ENCODE results near the gene LAMTOR2. TPM values are rescaled to one million over a fixed set of nuclear protein-coding genes. Genes with fewer than 3 reads are reported as not detected.

LAMTOR2 gene
- total RNA-seq, 2 experiments from 2014 or later = 61.4 to 65.1 TPM

DNA sequence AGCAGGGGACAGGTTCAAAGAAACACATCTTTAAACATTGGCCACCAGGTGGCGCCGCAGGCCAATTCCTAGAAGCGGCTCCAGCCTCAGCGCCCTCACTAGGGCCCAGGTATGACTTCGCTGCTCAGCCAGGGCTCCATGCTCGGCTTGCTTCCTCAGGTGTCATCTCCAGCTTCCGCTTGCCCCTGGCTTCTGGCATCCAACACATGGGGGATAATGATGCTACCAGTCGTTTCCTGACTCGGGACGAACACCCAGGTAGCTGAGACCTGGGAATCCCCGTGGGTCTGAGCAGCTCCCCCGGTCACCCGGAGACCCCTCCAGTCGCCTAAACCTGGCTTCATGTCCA is 36.2 kb downstream of the LAMTOR2 start:
- H3K36me3 Mint-ChIP-seq = no peaks in the 10 kb centered on the region
- DNase-seq = peak; percentile 93
- intact Hi-C loops (cut with micrococcal nuclease) = loop anchor here (1.0 to 10.0 kb wide), 3 partner anchors 39 to 414 kb away; partner anchors contain the start of gene MEF2D
- H3K27ac Mint-ChIP-seq = peak overlapping the region; percentile 42
- peak overlapping the region; percentile 10 for H3K4me3 Mint-ChIP-seq
- H3K9me3 Mint-ChIP-seq = no peaks in the 10 kb centered on the region
- H3K4me1 Mint-ChIP-seq (ENCODE audit: low read depth) = peaks cover 13% of the 10 kb centered on the region
- CTCF ChIA-PET = interaction anchor here (0.7 to 20.9 kb wide), 16 partner anchors 16 to 229 kb away, joined by 3 to 1097 read pairs (median 4); partner anchors contain the start of genes LMNA and SMG5
- peaks cover 12% of the 10 kb centered on the region for H3K27me3 Mint-ChIP-seq
- POLR2A ChIA-PET = interaction anchor here (2.4 kb wide), 1 partner anchor 39 kb away, joined by 9 read pairs; no protein-coding TSS in a partner anchor

DNA sequence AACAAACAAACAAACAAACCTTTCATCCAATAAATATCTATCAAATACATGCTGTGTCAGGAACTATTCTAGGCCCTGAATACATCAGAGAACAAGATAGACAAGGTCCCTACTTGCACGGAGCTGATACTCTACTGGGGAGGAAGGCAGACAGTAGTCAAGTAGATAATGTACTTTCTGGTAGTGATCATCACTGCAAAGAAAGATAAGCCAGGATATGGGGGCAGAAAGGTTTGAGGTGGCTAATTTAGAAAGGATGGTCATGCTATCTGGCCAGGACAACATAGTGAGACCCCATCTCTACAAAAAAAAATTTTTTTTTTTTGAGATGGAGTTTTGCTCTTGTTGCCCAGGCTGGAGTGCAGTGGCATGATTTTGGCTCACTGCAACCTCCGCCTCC is 37.0 kb downstream of the LAMTOR2 start:
- no peaks in the 10 kb centered on the region for H3K9me3 Mint-ChIP-seq
- ChIA-PET POLR2A (interaction anchor here (2.4 kb wide), 1 partner anchor 38 kb away, joined by 9 read pairs; no protein-coding TSS in a partner anchor), CTCF (interaction anchor here (0.7 to 20.9 kb wide), 10 partner anchors 15 to 228 kb away, joined by 3 to 1097 read pairs (median 7); partner anchors contain the start of gene LMNA)
- H3K4me1 Mint-ChIP-seq (ENCODE audit: low read depth) = peaks cover 21% of the 10 kb centered on the region
- H3K27ac Mint-ChIP-seq = no peak overlapping the region
- DNase-seq = no peak
- H3K4me3 Mint-ChIP-seq = no peak overlapping the region
- peaks cover 7% of the 10 kb centered on the region for H3K27me3 Mint-ChIP-seq
- intact Hi-C loops (cut with micrococcal nuclease) = loop anchor here (2.0 to 10.0 kb wide), 2 partner anchors 353 to 413 kb away; partner anchors contain the start of gene MEF2D
- no peaks in the 10 kb centered on the region for H3K36me3 Mint-ChIP-seq

GRCh38 chr1:156095906-156096508 is 41.4 kb downstream of the LAMTOR2 start:
- H3K27me3 Mint-ChIP-seq = peaks cover 11% of the 10 kb centered on the region
- peaks cover 2% of the 10 kb centered on the region for H3K36me3 Mint-ChIP-seq
- ChIA-PET POLR2A (interaction anchor here (1.5 to 8.5 kb wide), 10 partner anchors 9 to 128 kb away, joined by 5 to 180 read pairs (median 24); partner anchors contain the start of genes LMNA and PMF1), CTCF (interaction anchor here (1.3 to 20.9 kb wide), 15 partner anchors 8 to 186 kb away, joined by 3 to 1097 read pairs (median 10); partner anchors contain the start of genes LMNA, PMF1 and SMG5)
- peak; percentile 69 for DNase-seq
- H3K4me3 Mint-ChIP-seq = peak overlapping the region; percentile 64
- peaks cover 2% of the 10 kb centered on the region for H3K9me3 Mint-ChIP-seq
- H3K27ac Mint-ChIP-seq = peak overlapping the region; percentile 96
- peaks cover 54% of the 10 kb centered on the region for H3K4me1 Mint-ChIP-seq (ENCODE audit: low read depth)
- intact Hi-C loops (cut with micrococcal nuclease) = loop anchor here (1.0 to 10.0 kb wide), 5 partner anchors 18 to 409 kb away; partner anchors contain the start of genes LMNA, MEF2D, SMG5 and TMEM79

DNA sequence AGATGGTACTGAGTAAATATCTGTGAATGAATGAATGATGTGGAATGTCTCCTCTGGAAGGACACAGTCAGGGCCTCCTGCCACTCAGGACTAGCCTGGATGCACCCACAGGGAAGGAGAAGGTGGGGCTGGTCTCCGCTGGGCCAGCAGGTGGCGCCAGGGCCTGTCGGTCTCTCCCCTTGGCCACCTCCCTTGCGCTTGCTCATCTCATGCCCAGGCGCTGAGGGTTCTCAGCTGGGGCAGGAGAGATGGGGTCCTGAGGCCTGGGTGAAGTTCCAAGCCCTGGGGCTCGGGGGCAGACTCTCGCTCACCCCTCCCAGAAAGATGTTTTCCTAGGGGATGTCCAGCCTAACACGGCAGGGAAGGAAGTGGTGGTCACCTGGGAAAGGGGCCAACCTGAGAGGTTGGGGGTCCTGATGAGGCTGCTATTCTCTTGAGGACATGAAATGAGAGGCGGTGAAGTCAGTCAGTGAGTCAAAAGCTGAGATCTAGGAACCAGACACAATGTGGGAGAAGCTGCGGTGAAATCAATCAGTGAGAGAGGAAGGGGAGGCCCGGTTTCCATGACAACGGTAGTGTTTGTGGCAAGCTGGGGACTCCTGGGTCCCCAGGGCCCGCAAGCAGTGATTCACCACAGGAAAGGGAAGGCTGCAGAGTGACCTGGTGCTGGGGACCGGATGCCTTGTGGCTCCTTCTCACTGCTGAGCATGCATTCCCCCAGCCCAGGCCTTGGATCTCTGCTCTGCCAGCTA is 42.2 kb downstream of the LAMTOR2 start:
- Mint-ChIP-seq H3K27me3 (peaks cover 11% of the 10 kb centered on the region), H3K27ac (peak overlapping the region; percentile 96), H3K9me3 (peaks cover 2% of the 10 kb centered on the region), H3K4me1 (ENCODE audit: low read depth) (peaks cover 56% of the 10 kb centered on the region), H3K4me3 (peak overlapping the region; percentile 64), H3K36me3 (peaks cover 2% of the 10 kb centered on the region)
- CTCF ChIA-PET = interaction anchor here (0.8 to 20.9 kb wide), 23 partner anchors 8 to 186 kb away, joined by 3 to 1097 read pairs (median 6); partner anchors contain the start of genes LMNA, PMF1 and SMG5
- POLR2A ChIA-PET = interaction anchor here (0.6 to 8.5 kb wide), 17 partner anchors 8 to 185 kb away, joined by 3 to 180 read pairs (median 8); partner anchors contain the start of genes LMNA, PMF1 and SMG5
- intact Hi-C loops (cut with micrococcal nuclease) = loop anchor here (1.0 to 10.0 kb wide), 5 partner anchors 17 to 408 kb away; partner anchors contain the start of genes LMNA, MEF2D, SMG5 and TMEM79
- DNase-seq = peak; percentile 97

GRCh38 chr1:156097499-156098178 is 43.1 kb downstream of the LAMTOR2 start:
- POLR2A ChIA-PET = interaction anchor here (0.8 to 8.5 kb wide), 16 partner anchors 7 to 184 kb away, joined by 3 to 180 read pairs (median 10); partner anchors contain the start of genes LMNA, PMF1 and SMG5
- Mint-ChIP-seq H3K4me3 (peak overlapping the region; percentile 64), H3K27ac (peak overlapping the region; percentile 96), H3K36me3 (peaks cover 2% of the 10 kb centered on the region), H3K9me3 (peaks cover 2% of the 10 kb centered on the region), H3K4me1 (ENCODE audit: low read depth) (peaks cover 60% of the 10 kb centered on the region), H3K27me3 (peaks cover 9% of the 10 kb centered on the region)
- CTCF ChIA-PET = interaction anchor here (0.8 to 20.9 kb wide), 19 partner anchors 9 to 185 kb away, joined by 3 to 1097 read pairs (median 8); partner anchors contain the start of genes LMNA, PMF1 and SMG5
- intact Hi-C loops (cut with micrococcal nuclease) = loop anchor here (1.0 to 10.0 kb wide), 3 partner anchors 9 to 407 kb away; partner anchors contain the start of genes MEF2D, SMG5 and TMEM79
- peak; percentile 78 for DNase-seq

GRCh38 chr1:156098784-156099183 is 44.2 kb downstream of the LAMTOR2 start:
- H3K4me3 Mint-ChIP-seq = no peak overlapping the region
- intact Hi-C loops (cut with micrococcal nuclease) = loop anchor here (1.0 to 10.0 kb wide), 3 partner anchors 8 to 406 kb away; partner anchors contain the start of genes MEF2D, SMG5 and TMEM79
- H3K27ac Mint-ChIP-seq = peak overlapping the region; percentile 96
- POLR2A ChIA-PET = interaction anchor here (1.6 to 8.5 kb wide), 7 partner anchors 8 to 119 kb away, joined by 4 to 180 read pairs (median 28); partner anchors contain the start of genes LMNA, PMF1 and SLC25A44
- H3K36me3 Mint-ChIP-seq = peaks cover 2% of the 10 kb centered on the region
- peaks cover 2% of the 10 kb centered on the region for H3K9me3 Mint-ChIP-seq
- DNase-seq = no peak
- peaks cover 70% of the 10 kb centered on the region for H3K4me1 Mint-ChIP-seq (ENCODE audit: low read depth)
- H3K27me3 Mint-ChIP-seq = peaks cover 7% of the 10 kb centered on the region
- CTCF ChIA-PET = interaction anchor here (0.6 to 20.9 kb wide), 3 partner anchors 9 to 126 kb away, joined by 3 to 1097 read pairs (median 70); partner anchors contain the start of gene LMNA

DNA sequence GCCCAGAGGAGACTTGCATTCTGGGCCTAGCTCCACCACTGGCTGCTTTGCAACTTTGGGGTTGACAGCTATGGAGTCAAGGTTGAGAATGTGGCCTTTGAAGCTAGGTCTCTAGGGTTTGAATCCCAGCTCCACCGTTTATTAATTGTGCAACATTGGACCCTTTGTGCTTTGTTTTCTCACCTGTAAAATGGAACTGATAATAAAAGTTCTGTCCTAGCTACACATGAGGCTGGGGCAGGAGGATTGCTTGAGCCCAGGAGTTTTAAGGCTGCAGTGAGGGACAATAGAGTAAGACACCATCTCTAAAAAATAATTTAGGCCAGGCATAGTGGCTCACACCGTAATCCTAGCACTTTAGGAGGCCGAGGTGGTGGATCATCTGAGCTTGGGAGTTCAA is 44.7 kb downstream of the LAMTOR2 start:
- H3K4me1 Mint-ChIP-seq (ENCODE audit: low read depth) = peaks cover 75% of the 10 kb centered on the region
- POLR2A ChIA-PET = interaction anchor here (1.5 to 8.5 kb wide), 7 partner anchors 8 to 124 kb away, joined by 3 to 180 read pairs (median 28); partner anchors contain the start of genes LMNA, PMF1 and SLC25A44
- peaks cover 6% of the 10 kb centered on the region for H3K27me3 Mint-ChIP-seq
- H3K9me3 Mint-ChIP-seq = peaks cover 2% of the 10 kb centered on the region
- no peak overlapping the region for H3K4me3 Mint-ChIP-seq
- H3K36me3 Mint-ChIP-seq = peaks cover 2% of the 10 kb centered on the region
- CTCF ChIA-PET = interaction anchor here (0.6 to 20.9 kb wide), 4 partner anchors 9 to 126 kb away, joined by 3 to 1097 read pairs (median 36); partner anchors contain the start of gene LMNA
- peak overlapping the region; percentile 26 for H3K27ac Mint-ChIP-seq
- DNase-seq = no peak
- intact Hi-C loops (cut with micrococcal nuclease) = loop anchor here (5.0 to 10.0 kb wide), 2 partner anchors 183 to 406 kb away; partner anchors contain the start of genes MEF2D, SMG5 and TMEM79

GRCh38 chr1:156100205-156100995 is 45.8 kb downstream of the LAMTOR2 start:
- POLR2A ChIA-PET = interaction anchor here (1.5 to 8.5 kb wide), 4 partner anchors 14 to 123 kb away, joined by 3 to 180 read pairs (median 50); partner anchors contain the start of gene LMNA
- intact Hi-C loops (cut with micrococcal nuclease) = no loop called here
- Mint-ChIP-seq H3K4me3 (no peak overlapping the region), H3K27me3 (peaks cover 6% of the 10 kb centered on the region), H3K27ac (peak overlapping the region; percentile 58), H3K4me1 (ENCODE audit: low read depth) (peaks cover 83% of the 10 kb centered on the region), H3K9me3 (peaks cover 2% of the 10 kb centered on the region), H3K36me3 (peaks cover 2% of the 10 kb centered on the region)
- CTCF ChIA-PET = interaction anchor here (0.6 to 20.9 kb wide), 3 partner anchors 24 to 125 kb away, joined by 3 to 1097 read pairs (median 4); partner anchors contain the start of gene LMNA
- peak; percentile 24 for DNase-seq

GRCh38 chr1:156101880-156102279 is 47.3 kb downstream of the LAMTOR2 start:
- Mint-ChIP-seq H3K27me3 (peaks cover 6% of the 10 kb centered on the region), H3K27ac (peak overlapping the region; percentile 29), H3K36me3 (peaks cover 2% of the 10 kb centered on the region), H3K4me1 (ENCODE audit: low read depth) (peaks cover 81% of the 10 kb centered on the region), H3K4me3 (peak overlapping the region; percentile 7), H3K9me3 (peaks cover 2% of the 10 kb centered on the region)
- DNase-seq = no peak
- intact Hi-C loops (cut with micrococcal nuclease) = no loop called here
- CTCF ChIA-PET = interaction anchor here (20.9 kb wide), 1 partner anchor 23 kb away, joined by 1097 read pairs; the partner anchor contains the start of gene LMNA
- POLR2A ChIA-PET = interaction anchor here (8.5 kb wide), 1 partner anchor 26 kb away, joined by 180 read pairs; no protein-coding TSS in a partner anchor

Data from activated CD4-positive, alpha-beta memory T cell treated with anti-CD3 and anti-CD28 coated beads for 36 hours (primary cell).